H1 (cell line): ENCODE results near the gene SPATA6L. TPM values are rescaled to one million over a fixed set of nuclear protein-coding genes. Genes with fewer than 3 reads are reported as not detected.

ENCODE experiments used
- CTCF ChIA-PET: fragments of 300-600 bp; sonication (Branson Sonifier 250); formaldehyde crosslinking; loops from one replicate; lab custom pipeline; 2021; ENCODE audit not compliant: partially characterized antibody; lab: Charles Lee
- POLR2A ChIA-PET: fragments of 300-600 bp; sonication (Branson Sonifier 250); formaldehyde crosslinking; loops from one replicate; lab custom pipeline; 2021; ENCODE audit warnings: inconsistent platforms; ENCODE audit not compliant: partially characterized antibody; lab: Charles Lee
- DNase-seq, 2 experiments: peaks; one replicate each; pipeline versions ENCODE4 v3.0.0 to v3.0.0-alpha.2; 2010 to 2022; ENCODE audit warnings: low spot score in 2 of 2, low read depth in 1 of 2, mixed read lengths in 1 of 2
- FAIRE-seq: peaks from 2 replicates; lab custom pipeline; 2011; peaks lifted over from hg19 to GRCh38; lab: Jason Lieb, UNC
- H2AFZ ChIP-seq: 2 replicates; pipeline ENCODE4 v1.8.1; 2012; ENCODE audit warnings: low read length, inconsistent platforms
- H2AK5ac ChIP-seq: 2 replicates; pipeline ENCODE4 v1.6.1; 2013; ENCODE audit warnings: low read depth, low read length
- H2BK120ac ChIP-seq: replicated peaks from 2 replicates; pipeline ENCODE3; 2013; ENCODE audit warnings: low read depth, low read length, inconsistent platforms
- H2BK12ac ChIP-seq: 2 replicates; pipeline ENCODE4 v1.6.1; 2013; ENCODE audit warnings: low read depth, low read length
- H2BK15ac ChIP-seq: 2 replicates; pipeline ENCODE4 v1.6.1; 2013; ENCODE audit warnings: low read length
- H2BK20ac ChIP-seq: 2 replicates; pipeline ENCODE4 v1.6.1; 2013; ENCODE audit warnings: low read length
- H2BK5ac ChIP-seq: 2 replicates; pipeline ENCODE4 v1.6.1; 2013; ENCODE audit warnings: low read depth, low read length
- H3K14ac ChIP-seq: 2 replicates; pipeline ENCODE4 v1.6.1; 2013; ENCODE audit warnings: inconsistent platforms; ENCODE audit not compliant: insufficient read length
- H3K18ac ChIP-seq: 2 replicates; pipeline ENCODE4 v1.6.1; 2013; ENCODE audit warnings: low read length; ENCODE audit errors: extremely low read depth
- H3K23ac ChIP-seq: 2 replicates; pipeline ENCODE4 v1.6.1; 2013; ENCODE audit warnings: inconsistent platforms; ENCODE audit not compliant: insufficient read length
- H3K23me2 ChIP-seq: 2 replicates; pipeline ENCODE4 v1.6.1; 2013; ENCODE audit warnings: low read depth, low read length
- H3K27ac ChIP-seq: 2 replicates; pipeline ENCODE4 v1.6.1; 2011; ENCODE audit warnings: low read depth, low read length, inconsistent platforms
- H3K27me3 ChIP-seq, 4 experiments: replicated peaks in 1 of 4; 1 replicate in 1 of 4; 2 replicates in 3 of 4; pipeline versions ENCODE4 v1.6.1 to v1.8.1; 2011 to 2013; ENCODE audit warnings: low read length in 3 of 4, mild to moderate bottlenecking in 3 of 4, inconsistent platforms in 2 of 4, mixed read lengths in 2 of 4, moderate library complexity in 1 of 4; ENCODE audit not compliant: control insufficient read depth in 3 of 4, insufficient read depth in 3 of 4; ENCODE audit errors: extremely low read depth in 1 of 4
- H3K36me3 ChIP-seq, 4 experiments: 2 replicates each; pipeline versions ENCODE4 v1.6.1 to v1.8.1; 2011 to 2013; ENCODE audit warnings: mild to moderate bottlenecking in 4 of 4, low read length in 3 of 4, moderate library complexity in 2 of 4, control low read depth in 1 of 4, inconsistent platforms in 1 of 4; ENCODE audit not compliant: insufficient read depth in 4 of 4, control insufficient read depth in 2 of 4
- H3K4ac ChIP-seq: replicated peaks from 2 replicates; pipeline ENCODE3; 2013; ENCODE audit warnings: low read length, low read depth, mixed read lengths, inconsistent platforms; ENCODE audit not compliant: insufficient read length
- H3K4me1 ChIP-seq, 4 experiments: replicated peaks in 1 of 4; 1 replicate in 1 of 4; 2 replicates in 3 of 4; pipeline versions ENCODE4 v1.6.1 to v1.8.1; 2011 to 2013; ENCODE audit warnings: low read length in 3 of 4, inconsistent platforms in 2 of 4, mixed read lengths in 1 of 4; ENCODE audit not compliant: insufficient read depth in 4 of 4, control insufficient read depth in 3 of 4
- H3K4me2 ChIP-seq, 2 experiments: 2 replicates each; pipeline versions ENCODE4 v1.6.1 to v1.8.1; 2011 to 2013; ENCODE audit warnings: low read depth in 2 of 2, low read length in 2 of 2, control low read depth in 1 of 2, inconsistent platforms in 1 of 2, mild to moderate bottlenecking in 1 of 2; ENCODE audit not compliant: insufficient read depth in 1 of 2
- H3K4me3 ChIP-seq, 4 experiments: fragments of 200-600, 300-600 bp in 1 of 4; sonication (generic), shearing (Covaris generic), sonication (Bioruptor Twin) in 1 of 4; 2 replicates each; pipeline versions ENCODE4 v1.5.1 to v1.8.1; 2011 to 2016; ENCODE audit warnings: low read length in 4 of 4, low read depth in 3 of 4, control low read depth in 2 of 4, inconsistent platforms in 2 of 4, mild to moderate bottlenecking in 2 of 4, mixed read lengths in 1 of 4, moderate library complexity in 1 of 4; ENCODE audit not compliant: insufficient read depth in 2 of 4; ENCODE audit errors: extremely low read depth in 1 of 4
- H3K56ac ChIP-seq: replicated peaks from 2 replicates; pipeline ENCODE3; 2013; ENCODE audit warnings: low read depth, mild to moderate bottlenecking, mixed read lengths, low read length, inconsistent platforms; ENCODE audit not compliant: insufficient read length
- H3K79me1 ChIP-seq: 2 replicates; pipeline ENCODE4 v1.6.1; 2013; ENCODE audit warnings: low read depth, low read length, control low read depth
- H3K79me2 ChIP-seq, 2 experiments: 2 replicates each; pipeline versions ENCODE4 v1.6.1 to v1.8.1; 2012 to 2013; ENCODE audit warnings: low read length in 2 of 2, mild to moderate bottlenecking in 2 of 2, inconsistent platforms in 1 of 2; ENCODE audit not compliant: insufficient read depth in 2 of 2, control insufficient read depth in 1 of 2
- H3K9ac ChIP-seq, 4 experiments: replicated peaks in 1 of 4; 1 replicate in 1 of 4; 2 replicates in 3 of 4; pipeline versions ENCODE4 v1.6.1 to v1.8.1; 2011 to 2013; ENCODE audit warnings: low read depth in 3 of 4, low read length in 3 of 4, control low read depth in 2 of 4, mild to moderate bottlenecking in 2 of 4, moderate library complexity in 2 of 4, inconsistent platforms in 1 of 4; ENCODE audit errors: extremely low read depth in 1 of 4
- H3K9me3 ChIP-seq, 2 experiments: 2 replicates each; pipeline versions ENCODE4 v1.6.1 to v1.8.1; 2012 to 2013; ENCODE audit warnings: mild to moderate bottlenecking in 2 of 2, moderate library complexity in 2 of 2, control low read depth in 1 of 2, inconsistent platforms in 1 of 2, low read depth in 1 of 2, low read length in 1 of 2, mixed read lengths in 1 of 2; ENCODE audit not compliant: insufficient read depth in 2 of 2
- H4K20me1 ChIP-seq, 2 experiments: replicated peaks in 1 of 2; 2 replicates each; pipeline versions ENCODE3 to v1.8.1; 2011 to 2013; ENCODE audit warnings: inconsistent platforms in 2 of 2, low read length in 2 of 2, mild to moderate bottlenecking in 1 of 2; ENCODE audit not compliant: insufficient read depth in 2 of 2, control insufficient read depth in 1 of 2
- H4K5ac ChIP-seq: 2 replicates; pipeline ENCODE4 v1.6.1; 2013; ENCODE audit warnings: low read length, low read depth, mixed read lengths, inconsistent platforms; ENCODE audit not compliant: insufficient read length
- H4K8ac ChIP-seq: 2 replicates; pipeline ENCODE4 v1.8.0; 2013; ENCODE audit warnings: mild to moderate bottlenecking, moderate library complexity, low read length, inconsistent platforms; ENCODE audit not compliant: insufficient read depth; ENCODE audit errors: extremely low read depth
- H4K91ac ChIP-seq: replicated peaks from 2 replicates; pipeline ENCODE3; 2013; ENCODE audit warnings: low read length, mixed read lengths, inconsistent platforms; ENCODE audit not compliant: insufficient read length
- BACH1 ChIP-seq: IDR thresholded peaks from 2 replicates; pipeline ENCODE4 v1.6.1; 2012; ENCODE audit warnings: low read length, improper control_type of control experiment
- CHD1 ChIP-seq: IDR thresholded peaks from 2 replicates; pipeline ENCODE4 v1.6.1; 2012; ENCODE audit warnings: low read depth, low read length, improper control_type of control experiment
- RBBP5 ChIP-seq: IDR thresholded peaks from 2 replicates; pipeline ENCODE4 v1.7.1; 2012; ENCODE audit warnings: low read depth, mild to moderate bottlenecking, inconsistent platforms, low read length, moderate library complexity, borderline replicate concordance
- YY1 ChIP-seq: IDR thresholded peaks from 2 replicates; pipeline ENCODE4 v1.6.1; 2011; ENCODE audit warnings: low read depth, mild to moderate bottlenecking, low read length
- WGBS, 2 experiments: shearing (Covaris generic) in 1 of 2; methylation state at CpG; one replicate each; pipeline versions ENCODE4 v1.1.6 to v1.1.7; 2013 to 2015; ENCODE audit warnings: low lambda C conversion rate in 2 of 2, mixed read lengths in 2 of 2, inconsistent platforms in 1 of 2, low coverage in 1 of 2, missing lambda C conversion rate in 1 of 2; ENCODE audit not compliant: insufficient replicate concordance in 2 of 2, insufficient coverage in 1 of 2, insufficient read length in 1 of 2; ENCODE audit errors: extremely low coverage in 1 of 2, missing lambda C conversion rate in 1 of 2; 5-methylcytosine and 5-hydroxymethylcytosine counted together
- polyA plus RNA-seq, 7 experiments: library from polyadenylated mRNA; depleted of rRNA in 3 of 7; stranded (reverse) in 5 of 7; unstranded in 2 of 7; fragments of >200 nt in 5 of 7; fragments of 200-250 nt in 2 of 7; gene quantifications; 1 replicate in 5 of 7; 2 replicates in 1 of 7; 4 replicates in 1 of 7; pipeline versions ENCODE4 v1.2.1 to v1.2.3, GENCODE V29; 2011 to 2013; ENCODE audit warnings: missing spikeins in 2 of 7, mixed read lengths in 2 of 7
- total RNA-seq: library from RNA; stranded (reverse); fragmentation: NEBNext Ultra II Directional; extraction: Animal tissue kit (Norgen Biotek cat#: 25700); gene quantifications from 2 replicates; pipeline ENCODE4 v1.2.1, GENCODE V29; 2021

Gene SPATA6L
- total and polyA plus RNA-seq, 2 of the 8 experiments (the other 6 are each of a cell fraction or from before 2014, with no cell fraction given) = 0.57 to 1.1 TPM

GRCh38 chr9:4576448-4576847 is 89.8 kb downstream of the SPATA6L start:
- no peaks in the 10 kb centered on the region for H3K36me3 ChIP-seq
- no peak overlapping the region for H3K27ac ChIP-seq
- ChIA-PET CTCF (interaction anchor here (0.9 kb wide), 1 partner anchor 26 kb away, joined by 4 read pairs; no protein-coding TSS in a partner anchor), POLR2A (no interaction called here)
- no peaks in the 10 kb centered on the region; a peak in 2 of 7 replicates for H3K4me1 ChIP-seq
- H3K4ac ChIP-seq = no peak overlapping the region
- H3K79me1 ChIP-seq = no peaks in the 10 kb centered on the region
- no peak overlapping the region for H3K56ac ChIP-seq
- H4K8ac ChIP-seq = no peak overlapping the region
- no peak overlapping the region for H2AFZ ChIP-seq
- H2BK5ac ChIP-seq = no peak overlapping the region
- H3K27me3 ChIP-seq = no peaks in the 10 kb centered on the region
- no peaks in the 10 kb centered on the region for H3K79me2 ChIP-seq
- no peak overlapping the region for H2BK120ac ChIP-seq
- no peak overlapping the region for H4K91ac ChIP-seq
- H4K20me1 ChIP-seq = peaks cover 0 to 2% of the 10 kb centered on the region in 2 experiments
- DNase-seq (no peak), FAIRE-seq (no peak)
- H2BK20ac ChIP-seq = no peak overlapping the region
- no peak overlapping the region for H3K4me2 ChIP-seq
- no peak overlapping the region for H3K14ac ChIP-seq
- no peaks in the 10 kb centered on the region; the same call in 1 of the 2 replicates for H3K23me2 ChIP-seq
- H3K4me3 ChIP-seq = no peak overlapping the region
- no peak overlapping the region for H2AK5ac ChIP-seq
- H2BK15ac ChIP-seq = no peak overlapping the region
- H4K5ac ChIP-seq = no peak overlapping the region
- TF ChIP-seq BACH1 = no peak
- no peak for TF ChIP-seq CHD1
- TF ChIP-seq RBBP5 = no peak
- TF ChIP-seq YY1 = no peak
- no peak overlapping the region for H3K23ac ChIP-seq
- no peak overlapping the region for H2BK12ac ChIP-seq
- H3K18ac ChIP-seq = no peak overlapping the region
- 92% methylated on average over 8 of the region's 8 CpGs; no CpG with 5 or more reads in 1 of the 2 experiments for WGBS, 2 experiments
- no peaks in the 10 kb centered on the region for H3K9me3 ChIP-seq
- no peak overlapping the region for H3K9ac ChIP-seq
